Retinal pigment epithelial cell (primary cell): ENCODE measurements around the gene PEX19.

ENCODE experiments used
- DNase-seq: peaks from one replicate; pipeline ENCODE4 v3.0.0-alpha.2; 2010; ENCODE audit warnings: low read depth
- H3K4me3 ChIP-seq: 2 replicates; pipeline ENCODE4 v1.5.1; 2011; ENCODE audit warnings: mild to moderate bottlenecking, low read length, control low read depth, moderate library complexity
- TF ChIP-seq, protein P1 (sequence below): conservative IDR thresholded peaks from 2 replicates; pipeline ENCODE4 v1.5.1; 2011; ENCODE audit warnings: low read depth, low read length, control low read depth, inconsistent platforms

The PEX19 gene

GRCh38 chr1:160260406-160261382 lies 24.2 kb downstream of the PEX19 start:
- peak overlapping the region; percentile 99 for H3K4me3 ChIP-seq
- TF ChIP-seq, protein P1, sequence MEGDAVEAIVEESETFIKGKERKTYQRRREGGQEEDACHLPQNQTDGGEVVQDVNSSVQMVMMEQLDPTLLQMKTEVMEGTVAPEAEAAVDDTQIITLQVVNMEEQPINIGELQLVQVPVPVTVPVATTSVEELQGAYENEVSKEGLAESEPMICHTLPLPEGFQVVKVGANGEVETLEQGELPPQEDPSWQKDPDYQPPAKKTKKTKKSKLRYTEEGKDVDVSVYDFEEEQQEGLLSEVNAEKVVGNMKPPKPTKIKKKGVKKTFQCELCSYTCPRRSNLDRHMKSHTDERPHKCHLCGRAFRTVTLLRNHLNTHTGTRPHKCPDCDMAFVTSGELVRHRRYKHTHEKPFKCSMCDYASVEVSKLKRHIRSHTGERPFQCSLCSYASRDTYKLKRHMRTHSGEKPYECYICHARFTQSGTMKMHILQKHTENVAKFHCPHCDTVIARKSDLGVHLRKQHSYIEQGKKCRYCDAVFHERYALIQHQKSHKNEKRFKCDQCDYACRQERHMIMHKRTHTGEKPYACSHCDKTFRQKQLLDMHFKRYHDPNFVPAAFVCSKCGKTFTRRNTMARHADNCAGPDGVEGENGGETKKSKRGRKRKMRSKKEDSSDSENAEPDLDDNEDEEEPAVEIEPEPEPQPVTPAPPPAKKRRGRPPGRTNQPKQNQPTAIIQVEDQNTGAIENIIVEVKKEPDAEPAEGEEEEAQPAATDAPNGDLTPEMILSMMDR, result no peak
- peak; percentile 76 for DNase-seq

GRCh38 chr1:160258177-160258798 lies 26.6 kb downstream of the PEX19 start:
- H3K4me3 ChIP-seq, result no peak overlapping the region
- DNase-seq, result no peak
- TF ChIP-seq, protein P1, result no peak

DNA sequence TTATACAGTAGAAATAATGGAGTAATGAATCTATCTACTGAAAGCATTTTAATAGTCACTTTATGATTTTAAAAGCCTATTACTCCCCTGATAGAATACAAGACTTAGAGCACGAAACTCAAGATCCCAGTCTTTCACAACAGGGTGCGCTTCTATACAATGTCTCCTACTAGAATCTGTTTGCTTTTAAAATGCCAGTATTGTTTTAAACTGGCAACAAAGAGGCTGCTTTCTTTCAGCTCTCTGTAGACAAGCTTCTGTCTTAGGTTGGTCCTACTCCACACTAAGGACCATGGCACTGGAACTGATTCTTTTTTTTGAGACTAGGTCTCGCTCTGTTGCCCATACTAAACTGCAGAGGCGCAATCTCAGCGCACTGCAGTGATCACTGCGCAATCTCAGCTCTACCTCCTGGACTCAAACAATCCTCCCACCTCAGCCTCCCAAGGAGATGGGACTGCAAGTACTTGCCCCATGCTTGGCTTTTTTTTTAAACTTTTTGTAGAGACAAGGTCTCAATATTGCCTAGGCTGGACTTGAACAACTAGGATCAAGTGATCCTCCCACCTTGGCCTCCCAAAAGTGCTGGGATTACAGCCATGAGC lies 27.4 kb downstream of the PEX19 start:
- H3K4me3 ChIP-seq, result no peak overlapping the region
- TF ChIP-seq, protein P1, result no peak
- no peak for DNase-seq

DNA sequence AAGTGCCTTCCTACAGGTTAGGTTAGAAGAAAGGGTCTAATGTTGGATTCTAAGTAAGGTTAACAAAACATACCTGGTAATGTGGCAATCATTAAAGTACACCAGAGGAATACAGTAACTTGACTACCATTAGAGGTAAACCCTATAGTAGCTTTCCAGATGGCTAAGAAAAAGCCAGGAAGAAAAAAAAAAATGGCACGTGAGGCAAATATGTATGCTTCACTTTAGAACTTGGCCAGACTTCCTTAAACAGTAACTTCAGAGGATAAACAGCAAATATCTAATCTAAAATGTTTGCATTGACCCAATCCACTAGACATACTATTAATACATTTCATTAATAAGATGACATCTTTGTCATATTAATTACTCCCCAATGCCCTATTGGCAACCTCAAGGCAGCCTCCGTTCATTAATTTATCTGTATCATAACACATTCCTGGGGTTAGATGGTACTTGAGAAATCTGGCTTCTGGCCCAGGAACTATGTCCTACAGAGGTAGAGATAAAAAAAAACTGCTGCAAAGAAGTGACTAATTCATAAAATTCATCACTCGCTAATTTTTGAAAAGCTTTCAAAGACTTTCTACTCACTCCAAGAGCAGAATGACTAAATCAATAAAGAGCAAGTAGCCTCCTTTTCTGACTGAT lies 28.4 kb downstream of the PEX19 start:
- H3K4me3 ChIP-seq, result no peak overlapping the region
- no peak for DNase-seq
- TF ChIP-seq, protein P1, result no peak

DNA sequence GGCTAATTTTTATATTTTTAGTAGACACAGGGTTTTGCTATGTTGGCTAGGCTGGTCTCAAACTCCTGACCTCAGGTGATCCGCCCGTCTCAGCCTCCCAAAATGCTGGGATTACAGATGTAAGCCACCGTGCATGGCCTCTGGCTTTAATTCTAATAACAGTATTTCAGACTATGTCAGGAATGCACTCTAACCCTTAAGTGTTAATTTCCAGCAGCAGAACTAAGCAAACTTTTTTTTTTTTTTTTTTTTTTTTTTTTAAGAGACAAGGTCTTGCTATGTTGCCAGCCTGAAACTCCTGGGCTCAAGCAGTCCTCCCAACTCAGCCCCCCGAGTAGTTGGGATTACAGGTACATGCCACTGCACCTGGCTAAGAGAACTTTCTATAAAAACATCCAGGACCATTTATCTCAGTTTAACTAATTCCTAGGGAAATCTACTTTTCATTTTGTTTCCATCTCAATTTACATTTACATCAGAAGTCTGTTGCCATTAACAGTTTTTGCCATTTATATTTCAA lies 29.1 kb downstream of the PEX19 start:
- DNase-seq, result no peak
- TF ChIP-seq, protein P1, result no peak
- no peak overlapping the region for H3K4me3 ChIP-seq

DNA sequence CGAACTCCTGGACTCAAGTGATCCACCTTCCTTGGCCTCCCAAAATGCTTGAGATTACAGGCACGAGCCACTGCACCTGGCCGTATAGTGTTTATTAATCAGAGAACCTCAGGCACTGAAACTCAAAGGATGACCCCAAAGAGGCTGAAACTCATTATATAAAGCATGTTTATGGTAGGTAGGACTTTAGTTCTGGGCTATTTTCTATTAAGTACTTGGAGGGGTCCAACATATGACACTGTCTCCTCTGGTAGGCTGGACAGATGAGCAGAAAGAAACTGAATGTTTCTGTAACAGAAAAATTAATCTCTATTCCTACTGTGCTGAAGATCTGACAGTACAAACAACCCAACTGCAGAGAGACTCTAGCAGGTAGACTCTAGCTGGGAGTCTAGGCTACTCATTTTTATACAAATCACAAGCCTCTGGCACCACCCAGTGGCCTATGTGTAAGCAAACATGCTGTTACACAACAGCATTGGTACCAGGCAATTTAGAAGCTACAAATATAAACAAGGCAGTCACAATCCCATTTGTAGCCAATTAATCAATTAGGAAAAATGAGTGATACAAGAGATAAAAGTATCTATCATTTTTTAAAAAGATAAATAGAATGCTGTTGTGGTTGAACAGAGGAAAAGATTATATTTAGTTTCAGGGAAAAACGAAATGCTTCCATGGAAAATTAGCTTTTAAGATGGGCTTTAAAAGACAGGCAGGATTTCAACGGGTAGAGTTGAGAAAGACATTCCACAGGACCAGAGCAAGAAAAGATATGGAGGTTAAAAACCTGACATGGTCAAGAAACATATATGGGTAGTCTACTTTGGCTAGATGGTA lies 33.0 kb downstream of the PEX19 start:
- TF ChIP-seq, protein P1, result peak; percentile 76
- no peak overlapping the region for H3K4me3 ChIP-seq
- no peak for DNase-seq
